BJ (cell line): ENCODE data around the gene NUF2. TPM values are rescaled to one million over a fixed set of nuclear protein-coding genes. Genes with fewer than 3 reads are reported as not detected.

ENCODE experiments used
- CTCF ChIA-PET: fragments of 350-600 bp; formaldehyde crosslinking; extraction: SDS; loops from one replicate; lab custom pipeline; 2021; ENCODE audit warnings: antibody characterized with exemption, inconsistent platforms; lab: Yijun Ruan, JAX
- POLR2A ChIA-PET: fragments of 300-600 bp; sonication (Branson Sonifier 250); formaldehyde crosslinking; extraction: SDS; loops from one replicate; lab custom pipeline; 2021; ENCODE audit warnings: antibody characterized with exemption; lab: Charles Lee
- DNase-seq: peaks from one replicate; pipeline ENCODE4 v3.0.0-alpha.2; 2011; ENCODE audit warnings: low read depth
- H3K27me3 ChIP-seq: 2 replicates; pipeline ENCODE4 v1.6.0; 2011; ENCODE audit warnings: low read length; ENCODE audit not compliant: control insufficient read depth, insufficient read depth
- H3K36me3 ChIP-seq: 2 replicates; pipeline ENCODE4 v1.5.1; 2011; ENCODE audit warnings: low read length; ENCODE audit not compliant: control insufficient read depth, insufficient read depth
- H3K4me3 ChIP-seq: 2 replicates; pipeline ENCODE4 v1.5.1; 2011; ENCODE audit warnings: low read depth, mild to moderate bottlenecking, control low read depth, low read length
- polyA plus RNA-seq: library from polyadenylated mRNA; depleted of rRNA; stranded (reverse); fragments of >200 nt; gene quantifications from 2 replicates; pipeline ENCODE4 v1.2.3, GENCODE V29; 2011; rRNA removed
- TF ChIP-seq, protein P1 (sequence below): IDR thresholded peaks from 2 replicates; pipeline ENCODE4 v1.5.1; 2011; ENCODE audit warnings: low read depth, mild to moderate bottlenecking, control low read depth, inconsistent platforms, low read length, moderate library complexity; ENCODE audit not compliant: insufficient read depth

The NUF2 gene
- polyA plus RNA-seq, 1 experiment = 5.9 TPM

GRCh38 chr1:163399001-163399400, 77.2 kb downstream of the NUF2 start:
- Histone ChIP-seq H3K27me3 (peaks cover 2% of the 10 kb centered on the region; the same call in 1 of the 2 replicates), H3K36me3 (no peaks in the 10 kb centered on the region), H3K4me3 (no peak overlapping the region)
- TF ChIP-seq, protein P1, sequence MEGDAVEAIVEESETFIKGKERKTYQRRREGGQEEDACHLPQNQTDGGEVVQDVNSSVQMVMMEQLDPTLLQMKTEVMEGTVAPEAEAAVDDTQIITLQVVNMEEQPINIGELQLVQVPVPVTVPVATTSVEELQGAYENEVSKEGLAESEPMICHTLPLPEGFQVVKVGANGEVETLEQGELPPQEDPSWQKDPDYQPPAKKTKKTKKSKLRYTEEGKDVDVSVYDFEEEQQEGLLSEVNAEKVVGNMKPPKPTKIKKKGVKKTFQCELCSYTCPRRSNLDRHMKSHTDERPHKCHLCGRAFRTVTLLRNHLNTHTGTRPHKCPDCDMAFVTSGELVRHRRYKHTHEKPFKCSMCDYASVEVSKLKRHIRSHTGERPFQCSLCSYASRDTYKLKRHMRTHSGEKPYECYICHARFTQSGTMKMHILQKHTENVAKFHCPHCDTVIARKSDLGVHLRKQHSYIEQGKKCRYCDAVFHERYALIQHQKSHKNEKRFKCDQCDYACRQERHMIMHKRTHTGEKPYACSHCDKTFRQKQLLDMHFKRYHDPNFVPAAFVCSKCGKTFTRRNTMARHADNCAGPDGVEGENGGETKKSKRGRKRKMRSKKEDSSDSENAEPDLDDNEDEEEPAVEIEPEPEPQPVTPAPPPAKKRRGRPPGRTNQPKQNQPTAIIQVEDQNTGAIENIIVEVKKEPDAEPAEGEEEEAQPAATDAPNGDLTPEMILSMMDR = no peak
- POLR2A ChIA-PET = no interaction called here
- CTCF ChIA-PET = no interaction called here
- no peak for DNase-seq

- DNase-seq = no peak
- Histone ChIP-seq H3K36me3 (no peaks in the 10 kb centered on the region), H3K4me3 (no peak overlapping the region), H3K27me3 (peaks cover 2% of the 10 kb centered on the region; the same call in 1 of the 2 replicates)
- TF ChIP-seq, protein P1 = no peak
- ChIA-PET POLR2A (no interaction called here), CTCF (no interaction called here)
These were observed 78.3 kb downstream of the NUF2 start for GRCh38 chr1:163399976-163400601.

GRCh38 chr1:163401211-163401610, 79.5 kb downstream of the NUF2 start:
- TF ChIP-seq, protein P1 = no peak
- no peak for DNase-seq
- ChIA-PET POLR2A (no interaction called here), CTCF (no interaction called here)
- H3K27me3 ChIP-seq = peaks cover 2% of the 10 kb centered on the region; the same call in 1 of the 2 replicates
- H3K4me3 ChIP-seq = no peak overlapping the region
- H3K36me3 ChIP-seq = no peaks in the 10 kb centered on the region

Other genes with a start within 250 kb of the NUF2 start
- 8.1 and 8.5 TPM in 2 replicates for gene RGS5, start 119.0 kb upstream of the NUF2 start, polyA plus RNA-seq